Activated gamma-delta T cell treated with anti-CD3 and anti-CD28 coated beads, Interleukin-2, amount 50 U/mL, for 16 hours (primary cell): ENCODE measurements around the gene MUC21.
"Not testable (repeated sequence)": the region's sequence is repeated elsewhere in the genome, so short reads cannot be mapped to it uniquely, and the experiment has no call there.

Source experiments
- DNase-seq: peaks from one replicate; pipeline ENCODE4 v3.0.0-alpha.2; 2020; ENCODE audit warnings: low read depth

The MUC21 gene

DNA sequence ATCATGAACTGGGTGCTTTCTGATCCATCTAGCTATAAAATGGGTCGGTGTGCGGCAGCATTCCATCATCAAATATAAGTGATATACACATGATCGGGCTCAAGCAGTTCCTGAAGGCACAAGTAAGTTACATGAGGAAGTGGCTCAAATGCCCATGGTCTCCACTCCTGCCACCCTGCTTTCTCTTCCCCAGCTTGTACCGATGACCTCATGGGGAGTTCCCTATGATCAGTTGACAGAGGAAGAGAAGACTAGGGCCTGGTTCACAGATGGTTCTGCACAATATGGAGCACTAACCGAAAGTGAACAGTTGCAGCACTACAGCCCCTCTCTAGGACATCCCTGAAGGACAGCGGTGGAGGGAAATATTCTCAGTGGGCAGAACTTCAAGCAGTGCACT lies 14.3 kb upstream of the MUC21 start:
- DNase-seq: not testable (repeated sequence)

DNA sequence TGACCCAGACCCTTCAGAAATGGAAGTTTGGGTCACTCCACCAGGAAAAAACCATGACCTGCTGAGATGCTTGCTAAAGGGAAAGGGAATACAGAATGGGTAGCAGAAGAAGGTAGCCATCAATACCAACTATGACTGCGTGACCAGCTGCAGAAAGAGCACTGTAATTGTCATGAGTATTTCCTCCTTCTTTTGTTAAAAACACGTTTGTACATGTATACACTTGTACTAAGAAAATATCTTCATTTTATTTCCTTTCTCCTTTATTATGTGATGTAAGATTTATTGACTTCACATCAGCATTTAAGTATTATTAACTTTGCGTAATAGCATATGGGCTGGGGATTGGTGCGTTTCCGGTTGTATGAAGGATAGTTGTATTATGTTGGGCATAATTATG lies 12.6 kb upstream of the MUC21 start:
- no peak for DNase-seq

GRCh38 chr6:30972816-30973215 lies 10.7 kb upstream of the MUC21 start:
- DNase-seq: no peak

GRCh38 chr6:30974490-30975252 lies 8.8 kb upstream of the MUC21 start:
- DNase-seq: no peak

GRCh38 chr6:30979141-30979540 lies 4.4 kb upstream of the MUC21 start:
- DNase-seq: no peak

GRCh38 chr6:30979690-30980089 lies 3.8 kb upstream of the MUC21 start:
- DNase-seq: no peak

GRCh38 chr6:30981942-30982772 lies 1.4 kb upstream of the MUC21 start:
- DNase-seq: no peak

- no peak for DNase-seq
Observed at GRCh38 chr6:30985490-30985889, 2.0 kb downstream of the MUC21 start.

GRCh38 chr6:30987304-30987703 lies 3.8 kb downstream of the MUC21 start:
- no peak for DNase-seq

- no peak for DNase-seq
Observed at GRCh38 chr6:30988209-30988825, 4.8 kb downstream of the MUC21 start.

DNA sequence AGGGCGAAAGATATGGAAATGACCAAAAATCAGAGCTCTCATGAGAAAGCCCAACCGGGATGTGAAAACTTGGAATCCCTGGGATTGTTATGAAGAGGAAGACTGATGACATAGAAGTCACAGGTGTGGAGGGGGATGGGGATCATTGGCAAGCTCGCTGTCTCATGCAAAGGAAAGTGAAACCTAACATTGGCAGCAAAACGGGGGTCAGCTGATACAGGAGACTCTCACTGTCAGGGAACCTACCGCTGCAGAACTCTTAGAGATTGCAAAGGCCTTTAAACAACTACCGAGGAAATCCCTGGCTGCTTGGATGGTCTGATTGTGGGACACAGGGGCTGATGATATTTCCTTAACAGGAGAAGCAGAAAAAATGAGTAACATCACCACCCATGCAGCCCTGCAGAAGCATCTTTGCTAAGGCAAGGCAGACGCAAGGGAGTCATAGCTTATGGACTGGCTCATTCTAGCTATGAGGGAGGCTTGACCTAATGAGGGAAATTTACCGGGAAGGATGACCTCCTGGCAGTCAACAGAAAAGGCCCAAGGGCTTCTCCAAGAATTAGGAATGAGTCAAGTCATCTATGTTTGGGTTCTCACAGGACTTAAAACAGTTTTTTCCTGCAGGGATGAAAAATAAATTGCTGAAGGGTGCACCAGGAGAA lies 7.0 kb downstream of the MUC21 start:
- DNase-seq: no peak

DNA sequence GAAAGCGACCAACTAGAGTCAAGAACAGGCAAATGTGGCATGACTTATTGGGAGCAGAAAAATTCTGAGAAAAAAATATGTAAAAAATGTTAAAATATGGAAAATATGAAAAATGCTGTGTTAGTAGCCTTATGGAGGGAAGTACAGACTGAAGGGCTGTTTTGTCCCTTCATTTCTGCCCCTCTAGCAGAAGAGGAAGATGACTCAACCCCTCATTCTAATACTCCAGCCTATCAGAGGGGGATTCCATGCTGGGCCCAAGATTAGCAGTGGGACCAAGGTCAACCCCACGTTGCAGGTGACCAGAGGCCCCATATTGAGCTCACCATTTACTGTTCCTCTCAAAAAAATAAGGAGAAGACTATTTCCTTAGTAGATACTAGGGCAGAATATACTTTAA lies 8.4 kb downstream of the MUC21 start:
- DNase-seq: no peak

GRCh38 chr6:30997301-30997700 lies 13.8 kb downstream of the MUC21 start:
- no peak for DNase-seq

- DNase-seq: no peak
Observed at GRCh38 chr6:30998785-30999184, 15.3 kb downstream of the MUC21 start.

DNA sequence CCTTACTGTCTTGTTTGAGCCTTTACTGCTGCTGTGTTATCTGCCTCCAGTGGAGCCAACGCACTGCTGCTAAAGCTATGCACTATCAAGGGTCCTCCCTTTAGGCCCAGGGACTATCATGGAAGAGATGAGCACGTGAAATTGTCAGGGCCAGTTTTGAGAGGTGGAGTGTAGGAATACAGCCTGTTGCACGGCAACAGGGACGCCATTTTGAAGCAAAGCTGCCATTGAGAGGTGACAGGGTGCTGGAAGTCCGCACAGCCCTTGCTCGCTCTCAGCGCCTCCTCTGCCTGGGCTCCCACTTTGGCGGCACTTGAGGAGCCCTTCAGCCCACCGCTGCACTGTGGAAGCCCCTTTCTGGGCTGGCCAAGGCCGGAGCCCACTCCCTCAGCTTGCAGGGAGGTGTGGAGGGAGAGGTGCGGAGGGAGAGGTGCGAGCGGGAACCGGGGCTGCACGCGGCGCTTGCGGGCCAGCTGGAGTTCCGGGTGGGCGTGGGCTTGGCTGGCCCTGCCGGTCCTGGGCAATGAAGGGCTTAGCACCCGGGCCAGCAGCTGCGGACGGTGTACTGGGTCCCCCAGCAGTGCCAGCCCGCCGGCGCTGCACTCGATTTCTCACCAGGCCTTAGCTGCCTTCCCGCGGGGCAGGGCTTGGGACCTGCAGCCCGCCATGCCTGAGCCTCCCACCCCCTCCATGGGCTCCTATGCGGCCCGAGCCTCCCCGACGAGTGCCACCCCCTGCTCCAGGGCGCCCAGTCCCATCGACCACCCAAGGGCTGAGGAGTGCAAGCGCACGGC lies 16.7 kb downstream of the MUC21 start:
- DNase-seq: not testable (repeated sequence)

GRCh38 chr6:31001281-31001888 lies 17.9 kb downstream of the MUC21 start:
- DNase-seq: no peak

DNA sequence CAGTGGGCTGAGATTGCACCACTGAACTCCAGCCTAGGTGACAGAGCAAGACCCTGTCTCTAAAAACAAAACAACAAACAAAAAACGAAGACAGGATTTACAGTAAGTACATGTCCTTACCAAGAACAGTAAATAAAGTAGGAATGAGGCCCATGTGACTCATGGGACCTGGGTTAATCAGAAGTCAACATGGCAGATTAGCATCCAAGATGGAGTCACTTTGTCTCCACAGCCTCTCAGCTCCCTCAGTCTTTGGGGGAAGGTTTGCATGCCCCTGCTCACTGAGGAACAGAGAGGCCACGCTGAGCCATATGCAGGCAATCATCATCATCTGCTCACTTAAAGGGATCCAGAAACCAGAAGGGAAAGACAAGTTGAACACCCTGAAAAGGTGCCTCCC lies 19.0 kb downstream of the MUC21 start:
- DNase-seq: no peak

DNA sequence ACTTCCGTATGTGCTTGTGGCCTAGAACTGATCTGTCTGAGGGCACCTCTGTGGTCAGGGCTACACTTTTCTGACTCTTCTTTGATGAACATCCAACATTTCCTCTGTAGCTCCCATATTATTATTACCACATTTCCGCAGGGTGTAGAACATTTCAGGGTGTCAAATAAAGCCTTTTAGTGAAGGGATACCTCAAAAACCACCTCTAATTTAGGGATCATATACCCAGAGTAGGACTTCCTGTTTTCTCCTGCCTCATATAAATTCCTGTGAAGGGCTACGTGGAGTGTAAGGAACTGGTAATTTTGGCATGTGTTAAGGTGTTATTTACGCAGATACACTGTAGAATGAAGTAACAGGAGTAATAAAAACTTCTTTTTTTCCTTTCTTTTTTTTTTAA lies 21.3 kb downstream of the MUC21 start:
- DNase-seq: no peak

DNA sequence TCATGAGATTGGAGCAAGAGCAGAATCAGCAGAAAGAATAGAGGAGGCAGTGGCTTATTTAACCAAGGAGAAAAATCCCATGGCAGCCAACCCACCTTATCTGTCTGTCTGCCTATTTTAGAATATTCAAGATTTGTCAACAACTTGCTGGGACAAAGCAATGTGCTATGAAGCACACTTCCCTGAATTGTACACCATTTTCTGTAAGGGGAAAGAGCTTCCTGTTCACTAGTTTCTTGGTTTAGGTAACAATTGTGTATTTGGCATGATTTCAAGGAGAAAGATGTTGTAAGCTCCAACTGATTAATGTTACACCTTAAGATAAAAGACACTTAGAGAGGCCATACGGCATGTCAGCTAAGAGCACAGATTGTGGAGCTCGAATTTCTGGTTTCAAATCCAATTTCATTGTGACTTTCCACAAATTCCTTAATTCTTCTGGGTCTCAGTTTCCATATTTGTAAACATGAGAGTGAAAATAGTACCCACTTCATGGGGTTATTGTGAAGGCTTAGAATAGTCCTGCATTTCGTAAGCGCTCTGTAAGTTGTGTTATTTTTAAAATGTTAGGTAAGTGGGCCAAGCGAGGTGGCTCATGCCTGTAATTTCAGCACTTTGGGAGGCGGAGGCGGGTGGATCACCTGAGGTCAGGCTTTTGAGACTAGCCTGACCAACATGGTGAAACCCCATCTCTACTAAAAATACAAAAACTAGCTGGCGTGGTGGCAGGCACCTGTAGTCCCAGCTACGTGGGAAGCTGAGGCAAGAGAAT lies 21.9 kb downstream of the MUC21 start:
- no peak for DNase-seq

DNA sequence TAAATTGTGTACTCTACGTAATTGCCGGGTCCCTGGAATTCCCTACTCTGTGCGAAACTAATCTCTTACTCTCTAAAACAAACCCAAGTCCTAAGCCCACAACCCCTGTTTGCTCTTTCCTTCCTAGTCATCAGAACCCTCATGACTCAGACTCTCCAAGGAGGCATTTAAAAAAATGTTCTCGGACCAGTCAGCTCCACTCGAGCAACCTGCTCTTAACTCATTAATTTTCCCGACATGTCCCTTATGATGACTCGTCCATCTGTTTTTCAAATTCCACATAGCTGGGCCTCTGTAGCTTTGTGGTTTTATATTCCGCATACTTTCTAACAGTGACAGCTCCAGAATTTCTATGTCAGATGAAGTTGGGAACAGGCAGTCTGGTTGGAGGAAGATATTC lies 24.2 kb downstream of the MUC21 start:
- no peak for DNase-seq
